Nephron progenitor cell (in vitro differentiated cells): Measurements from ENCODE around the gene PPP1R9A.

Source experiments
- DNase-seq: peaks from one replicate; pipeline ENCODE4 v3.0.0; 2021
- H3K27ac Mint-ChIP-seq: 2 replicates; pipeline ENCODE4 v1.8.0; 2021; ENCODE audit warnings: mild to moderate bottlenecking, moderate library complexity, mixed read lengths
- H3K27me3 Mint-ChIP-seq: 2 replicates; pipeline ENCODE4 v1.8.0; 2021; ENCODE audit warnings: mild to moderate bottlenecking, low read depth, mixed read lengths; ENCODE audit not compliant: poor library complexity
- H3K36me3 Mint-ChIP-seq: 2 replicates; pipeline ENCODE4 v1.8.0; 2021; ENCODE audit warnings: low read depth, mixed read lengths
- H3K4me1 Mint-ChIP-seq: 2 replicates; pipeline ENCODE4 v1.8.0; 2021; ENCODE audit warnings: mixed read lengths
- H3K4me3 Mint-ChIP-seq: 2 replicates; pipeline ENCODE4 v1.8.0; 2021; ENCODE audit warnings: mild to moderate bottlenecking, moderate library complexity, mixed read lengths
- H3K9me3 Mint-ChIP-seq: 2 replicates; pipeline ENCODE4 v1.8.0; 2021; ENCODE audit warnings: mild to moderate bottlenecking, moderate library complexity, mixed read lengths
- TF ChIP-seq, protein P1 (sequence below): fragments of 200-600 bp; sonication (generic); IDR thresholded peaks from 2 replicates; pipeline ENCODE4 v1.5.0; 2021; ENCODE audit warnings: antibody characterized with exemption

PPP1R9A gene

DNA sequence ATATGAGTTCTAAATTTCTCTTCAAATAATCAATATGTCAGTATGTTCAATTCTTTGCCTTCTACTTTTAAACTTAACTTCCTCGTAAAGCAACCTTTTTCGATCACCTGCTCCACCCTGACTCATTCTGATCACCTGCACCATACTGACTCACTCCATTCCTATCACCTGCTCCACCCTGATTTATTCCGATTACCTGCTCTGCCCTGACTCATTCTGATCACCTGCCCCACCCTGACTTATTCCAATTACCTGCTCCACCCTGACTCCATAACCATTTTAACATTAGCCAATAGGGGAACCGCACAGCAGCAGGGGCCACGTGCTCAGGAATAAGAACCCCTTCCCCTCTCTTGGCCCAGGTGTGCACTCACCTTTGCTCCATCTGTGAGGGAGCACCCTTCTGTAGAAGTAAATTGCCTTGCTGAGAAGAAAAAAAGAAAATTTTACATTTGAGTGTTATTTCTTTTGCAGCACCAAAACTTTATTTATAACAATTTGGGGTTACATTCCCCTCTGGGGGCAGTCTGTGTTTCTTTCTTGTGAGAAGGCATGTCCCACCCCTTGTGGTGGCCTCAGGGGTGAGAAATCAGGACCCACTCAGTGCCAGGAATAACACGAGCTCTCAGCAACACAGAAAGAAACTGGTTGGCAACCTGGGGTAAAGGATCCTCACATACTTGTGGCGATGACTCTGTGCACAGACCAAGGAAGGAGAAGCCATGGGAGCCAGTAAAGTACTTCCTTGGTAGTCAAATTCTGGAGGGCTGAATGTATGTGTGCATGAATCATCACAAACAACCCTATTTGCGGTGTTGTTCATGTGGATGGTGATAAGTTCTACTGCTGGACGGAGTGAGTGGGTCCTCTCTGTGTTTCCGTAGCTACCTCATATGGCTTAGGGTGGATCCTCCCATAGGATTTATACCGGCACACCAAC is 29.4 kb upstream of the PPP1R9A start:
- no peaks in the 10 kb centered on the region for H3K4me1 Mint-ChIP-seq
- H3K27ac Mint-ChIP-seq, result no peak overlapping the region
- H3K9me3 Mint-ChIP-seq, result peaks cover 29% of the 10 kb centered on the region
- peaks cover 3% of the 10 kb centered on the region for H3K27me3 Mint-ChIP-seq
- H3K36me3 Mint-ChIP-seq, result peaks cover 4% of the 10 kb centered on the region
- TF ChIP-seq, protein P1, sequence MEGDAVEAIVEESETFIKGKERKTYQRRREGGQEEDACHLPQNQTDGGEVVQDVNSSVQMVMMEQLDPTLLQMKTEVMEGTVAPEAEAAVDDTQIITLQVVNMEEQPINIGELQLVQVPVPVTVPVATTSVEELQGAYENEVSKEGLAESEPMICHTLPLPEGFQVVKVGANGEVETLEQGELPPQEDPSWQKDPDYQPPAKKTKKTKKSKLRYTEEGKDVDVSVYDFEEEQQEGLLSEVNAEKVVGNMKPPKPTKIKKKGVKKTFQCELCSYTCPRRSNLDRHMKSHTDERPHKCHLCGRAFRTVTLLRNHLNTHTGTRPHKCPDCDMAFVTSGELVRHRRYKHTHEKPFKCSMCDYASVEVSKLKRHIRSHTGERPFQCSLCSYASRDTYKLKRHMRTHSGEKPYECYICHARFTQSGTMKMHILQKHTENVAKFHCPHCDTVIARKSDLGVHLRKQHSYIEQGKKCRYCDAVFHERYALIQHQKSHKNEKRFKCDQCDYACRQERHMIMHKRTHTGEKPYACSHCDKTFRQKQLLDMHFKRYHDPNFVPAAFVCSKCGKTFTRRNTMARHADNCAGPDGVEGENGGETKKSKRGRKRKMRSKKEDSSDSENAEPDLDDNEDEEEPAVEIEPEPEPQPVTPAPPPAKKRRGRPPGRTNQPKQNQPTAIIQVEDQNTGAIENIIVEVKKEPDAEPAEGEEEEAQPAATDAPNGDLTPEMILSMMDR, result no peak
- no peak for DNase-seq
- H3K4me3 Mint-ChIP-seq, result no peak overlapping the region

DNA sequence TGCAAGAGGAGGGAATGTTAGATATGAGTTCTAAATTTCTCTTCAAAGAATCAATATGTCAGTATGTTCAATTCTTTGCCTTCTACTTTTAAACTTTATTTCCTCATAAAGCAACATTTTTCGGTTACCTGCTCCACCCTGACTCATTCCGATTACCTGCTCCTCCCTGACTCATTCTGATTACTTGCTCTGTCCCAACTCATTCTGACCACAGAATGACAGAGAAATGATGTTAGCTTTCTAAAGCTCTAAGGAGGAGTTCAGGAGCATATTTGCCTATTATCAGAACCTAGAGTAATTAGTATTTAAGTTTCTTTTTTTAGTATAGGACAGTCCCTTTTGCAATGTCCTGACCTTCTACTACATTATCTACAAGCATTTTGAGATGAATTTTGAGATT is 24.5 kb upstream of the PPP1R9A start:
- TF ChIP-seq, protein P1, result no peak
- no peak for DNase-seq
- H3K36me3 Mint-ChIP-seq, result peaks cover under 1% of the 10 kb centered on the region
- peaks cover 6% of the 10 kb centered on the region for H3K4me1 Mint-ChIP-seq
- peaks cover 9% of the 10 kb centered on the region for H3K27me3 Mint-ChIP-seq
- H3K27ac Mint-ChIP-seq, result no peak overlapping the region
- no peak overlapping the region for H3K4me3 Mint-ChIP-seq
- peaks cover 14% of the 10 kb centered on the region for H3K9me3 Mint-ChIP-seq

DNA sequence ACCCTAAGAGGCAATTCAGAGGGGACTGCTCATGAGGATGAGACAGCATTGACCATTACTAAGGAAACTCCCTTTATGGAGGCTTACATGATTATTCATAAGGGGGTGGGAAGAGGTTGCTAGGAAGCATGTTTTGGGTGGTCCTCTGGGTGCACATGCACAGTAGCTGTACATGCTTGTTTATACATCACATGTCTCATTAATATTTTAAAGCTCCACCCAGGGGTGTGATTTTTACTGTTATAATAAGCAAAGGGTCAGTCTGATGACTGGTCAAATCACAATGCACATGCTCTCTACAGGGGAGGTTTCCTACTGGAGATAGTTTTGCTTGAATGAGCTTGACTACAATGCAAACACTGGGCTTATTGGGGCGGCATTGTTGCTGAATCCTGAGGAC is 23.8 kb upstream of the PPP1R9A start:
- no peaks in the 10 kb centered on the region for H3K36me3 Mint-ChIP-seq
- peaks cover 7% of the 10 kb centered on the region for H3K9me3 Mint-ChIP-seq
- TF ChIP-seq, protein P1, result no peak
- peaks cover 12% of the 10 kb centered on the region for H3K4me1 Mint-ChIP-seq
- no peak for DNase-seq
- H3K27ac Mint-ChIP-seq, result no peak overlapping the region
- peaks cover 6% of the 10 kb centered on the region for H3K27me3 Mint-ChIP-seq
- no peak overlapping the region for H3K4me3 Mint-ChIP-seq

DNA sequence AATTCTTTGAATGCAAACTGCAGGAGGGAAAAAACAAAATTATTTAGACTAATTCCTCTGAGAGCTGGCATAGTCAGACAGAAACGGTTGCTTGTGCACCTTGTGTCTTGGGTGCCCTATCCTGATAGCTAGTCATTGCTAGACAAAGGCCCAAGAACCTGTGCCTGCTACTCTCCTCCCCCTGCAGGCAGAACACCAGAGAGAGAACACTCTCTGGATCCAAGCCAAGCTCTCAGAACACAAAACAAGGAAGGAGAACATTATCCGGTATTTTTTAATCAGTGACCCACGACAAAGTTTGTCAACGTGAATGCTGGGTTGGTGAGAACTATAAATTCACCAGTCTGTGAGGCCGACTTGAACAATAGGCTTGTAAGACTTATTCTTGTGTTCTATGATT is 18.8 kb upstream of the PPP1R9A start:
- no peaks in the 10 kb centered on the region for H3K36me3 Mint-ChIP-seq
- DNase-seq, result no peak

DNA sequence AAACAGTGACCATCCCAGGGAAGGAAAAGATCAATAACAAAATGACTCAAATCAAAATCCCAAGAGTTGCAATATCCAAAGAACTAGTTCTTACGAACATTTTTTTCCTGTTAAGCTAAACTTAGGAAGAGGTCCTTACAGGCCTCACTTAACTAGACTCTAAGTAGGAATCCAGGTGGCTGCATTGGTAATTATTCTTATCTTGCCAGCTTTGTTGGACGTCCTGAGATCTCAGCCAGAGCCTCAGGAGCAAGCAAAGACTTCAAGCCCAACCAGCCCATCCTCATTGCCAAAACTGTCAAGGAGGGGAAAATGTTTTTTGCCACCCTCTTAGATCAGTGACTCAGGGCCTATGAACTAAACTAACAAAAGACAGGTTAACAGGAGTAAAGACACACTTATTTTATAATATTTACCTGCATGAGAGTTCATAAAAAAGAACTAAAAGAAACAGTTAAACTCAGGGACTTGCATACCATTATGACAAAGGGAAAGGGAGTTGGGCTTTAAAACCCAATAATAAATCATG is 18.3 kb upstream of the PPP1R9A start:
- peaks cover 6% of the 10 kb centered on the region for H3K27me3 Mint-ChIP-seq
- peaks cover 27% of the 10 kb centered on the region for H3K4me1 Mint-ChIP-seq
- H3K36me3 Mint-ChIP-seq, result no peaks in the 10 kb centered on the region
- H3K4me3 Mint-ChIP-seq, result no peak overlapping the region
- no peaks in the 10 kb centered on the region for H3K9me3 Mint-ChIP-seq
- TF ChIP-seq, protein P1, result no peak
- H3K27ac Mint-ChIP-seq, result peak overlapping the region; percentile 76
- no peak for DNase-seq

More for the DNA sequence above, 18.8 kb upstream of the PPP1R9A start:
- Mint-ChIP-seq H3K27ac (peak overlapping the region; percentile 76), H3K9me3 (no peaks in the 10 kb centered on the region), H3K4me1 (peaks cover 27% of the 10 kb centered on the region), H3K4me3 (no peak overlapping the region), H3K27me3 (peaks cover 6% of the 10 kb centered on the region)
- TF ChIP-seq, protein P1, result no peak
